Hepatocyte (in vitro differentiated cells): ENCODE data around the gene TMEM255B. TPM values are rescaled to one million over a fixed set of nuclear protein-coding genes. Genes with fewer than 3 reads are reported as not detected.
"Not testable (repeated sequence)": the region's sequence is repeated elsewhere in the genome, so short reads cannot be mapped to it uniquely, and the experiment has no call there.

Source experiments
- DNase-seq: peaks from one replicate; pipeline ENCODE4 v3.0.0-alpha.2; 2016; ENCODE audit warnings: low spot score
- H2AFZ ChIP-seq: fragments of 200-600 bp; sonication (generic); 2 replicates; pipeline ENCODE4 v1.6.0; 2016; ENCODE audit warnings: antibody characterized with exemption, mild to moderate bottlenecking
- H3K27ac ChIP-seq: fragments of 200-600 bp; sonication (generic); 2 replicates; pipeline ENCODE4 v1.5.1; 2016; ENCODE audit warnings: mild to moderate bottlenecking
- H3K27me3 ChIP-seq: fragments of 200-600 bp; sonication (generic); 2 replicates; pipeline ENCODE4 v1.6.1; 2016
- H3K36me3 ChIP-seq: fragments of 200-600 bp; sonication (generic); replicated peaks from 2 replicates; pipeline ENCODE4 v1.5.1; 2016; ENCODE audit warnings: low read depth; ENCODE audit not compliant: insufficient read depth
- H3K4me1 ChIP-seq: fragments of 200-600 bp; sonication (generic); 2 replicates; pipeline ENCODE4 v1.5.1; 2016; ENCODE audit warnings: mild to moderate bottlenecking, moderate library complexity; ENCODE audit not compliant: insufficient read depth
- H3K4me2 ChIP-seq: fragments of 200-600 bp; sonication (generic); 2 replicates; pipeline ENCODE4 v1.6.0; 2016
- H3K4me3 ChIP-seq: fragments of 200-600 bp; sonication (generic); 2 replicates; pipeline ENCODE4 v1.5.1; 2016; ENCODE audit warnings: mild to moderate bottlenecking
- H3K79me2 ChIP-seq: fragments of 200-600 bp; sonication (generic); 2 replicates; pipeline ENCODE4 v1.6.0; 2017; ENCODE audit warnings: mild to moderate bottlenecking
- H3K9me2 ChIP-seq: fragments of 200-600 bp; sonication (generic); replicated peaks from 2 replicates; pipeline ENCODE4 v1.6.0; 2017; ENCODE audit warnings: mild to moderate bottlenecking; ENCODE audit not compliant: insufficient read depth
- H3K9me3 ChIP-seq: fragments of 200-600 bp; sonication (generic); 2 replicates; pipeline ENCODE4 v1.5.1; 2016; ENCODE audit warnings: low read depth, mild to moderate bottlenecking
- H4K20me1 ChIP-seq: fragments of 200-600 bp; sonication (generic); 2 replicates; pipeline ENCODE4 v1.6.0; 2016; ENCODE audit warnings: mild to moderate bottlenecking; ENCODE audit not compliant: insufficient read depth, poor library complexity, severe bottlenecking
- CTCF ChIP-seq: fragments of 200-600 bp; sonication (generic); IDR thresholded peaks from 2 replicates; pipeline ENCODE4 v1.5.1; 2016; ENCODE audit warnings: antibody characterized with exemption, mild to moderate bottlenecking; ENCODE audit not compliant: poor library complexity
- EZH2 ChIP-seq: fragments of 200-600 bp; sonication (generic); IDR thresholded peaks from 2 replicates; pipeline ENCODE4 v1.6.1; 2016; ENCODE audit warnings: antibody characterized with exemption, mild to moderate bottlenecking, borderline replicate concordance
- EZH2phosphoT487 ChIP-seq: fragments of 200-600 bp; sonication (generic); IDR thresholded peaks from one replicate; pipeline ENCODE4 v1.6.1; 2018; ENCODE audit warnings: antibody characterized with exemption, mild to moderate bottlenecking, low read depth, moderate library complexity; ENCODE audit not compliant: unreplicated experiment, severe bottlenecking
- WGBS: methylation state at CpG from one replicate; pipeline ENCODE4 v1.1.6; 2016; ENCODE audit warnings: low lambda C conversion rate; ENCODE audit errors: missing lambda C conversion rate; 5-methylcytosine and 5-hydroxymethylcytosine counted together
- polyA plus RNA-seq: library from polyadenylated mRNA; unstranded; fragments of >200 nt; fragmentation: Nextera tagmentation; extraction: Ambion mirVana; gene quantifications from 2 replicates; pipeline ENCODE4 v1.2.1, GENCODE V29; 2016
- total RNA-seq: library from RNA; depleted of rRNA; stranded (reverse); fragments of >200 nt; gene quantifications from 2 replicates; pipeline ENCODE4 v1.2.3, GENCODE V29; 2014

The TMEM255B gene
- total and polyA plus RNA-seq, 2 experiments from 2014 or later, result 0.10 to 4.0 TPM

- no peaks in the 10 kb centered on the region for H3K9me3 ChIP-seq
- DNase-seq, result no peak
- TF ChIP-seq CTCF (no peak), EZH2phosphoT487 (no peak), EZH2 (no peak)
- H3K9me2 ChIP-seq, result no peaks in the 10 kb centered on the region
- H2AFZ ChIP-seq, result no peak overlapping the region
- H3K79me2 ChIP-seq, result no peaks in the 10 kb centered on the region
- H4K20me1 ChIP-seq, result no peaks in the 10 kb centered on the region
- H3K4me1 ChIP-seq, result peaks cover 9% of the 10 kb centered on the region
- no peaks in the 10 kb centered on the region for H3K27me3 ChIP-seq
- no peaks in the 10 kb centered on the region for H3K36me3 ChIP-seq
- H3K27ac ChIP-seq, result no peak overlapping the region
- 97% methylated on average over 20 of the region's 23 CpGs for WGBS
- H3K4me3 ChIP-seq, result no peak overlapping the region
- H3K4me2 ChIP-seq, result no peak overlapping the region
These were observed 73.6 kb downstream of the TMEM255B start for GRCh38 chr13:113832631-113833030.

GRCh38 chr13:113833111-113833830 is 74.2 kb downstream of the TMEM255B start:
- 94% methylated on average over 25 of the region's 25 CpGs for WGBS
- H3K36me3 ChIP-seq, result no peaks in the 10 kb centered on the region

GRCh38 chr13:113834006-113834405 is 75.0 kb downstream of the TMEM255B start:
- not testable (repeated sequence) for H4K20me1 ChIP-seq, H3K4me3 ChIP-seq, H3K27ac ChIP-seq, H3K36me3 ChIP-seq, H3K9me3 ChIP-seq, H2AFZ ChIP-seq, H3K79me2 ChIP-seq, H3K4me2 ChIP-seq, DNase-seq, H3K9me2 ChIP-seq, H3K27me3 ChIP-seq
- peaks cover 21% of the 10 kb centered on the region for H3K4me1 ChIP-seq
- WGBS, result 95% methylated on average over 17 of the region's 17 CpGs

More at GRCh38 chr13:113833111-113833830, 74.2 kb downstream of the TMEM255B start:
- Histone ChIP-seq H2AFZ (no peak overlapping the region), H3K4me3 (no peak overlapping the region), H3K79me2 (no peaks in the 10 kb centered on the region), H3K27me3 (no peaks in the 10 kb centered on the region), H3K9me3 (no peaks in the 10 kb centered on the region), H3K4me2 (no peak overlapping the region), H3K27ac (no peak overlapping the region), H3K4me1 (peaks cover 16% of the 10 kb centered on the region), H3K9me2 (no peaks in the 10 kb centered on the region), H4K20me1 (no peaks in the 10 kb centered on the region)
- TF ChIP-seq CTCF, result no peak
- TF ChIP-seq EZH2phosphoT487, result no peak
- TF ChIP-seq EZH2, result no peak
- DNase-seq, result no peak

DNA sequence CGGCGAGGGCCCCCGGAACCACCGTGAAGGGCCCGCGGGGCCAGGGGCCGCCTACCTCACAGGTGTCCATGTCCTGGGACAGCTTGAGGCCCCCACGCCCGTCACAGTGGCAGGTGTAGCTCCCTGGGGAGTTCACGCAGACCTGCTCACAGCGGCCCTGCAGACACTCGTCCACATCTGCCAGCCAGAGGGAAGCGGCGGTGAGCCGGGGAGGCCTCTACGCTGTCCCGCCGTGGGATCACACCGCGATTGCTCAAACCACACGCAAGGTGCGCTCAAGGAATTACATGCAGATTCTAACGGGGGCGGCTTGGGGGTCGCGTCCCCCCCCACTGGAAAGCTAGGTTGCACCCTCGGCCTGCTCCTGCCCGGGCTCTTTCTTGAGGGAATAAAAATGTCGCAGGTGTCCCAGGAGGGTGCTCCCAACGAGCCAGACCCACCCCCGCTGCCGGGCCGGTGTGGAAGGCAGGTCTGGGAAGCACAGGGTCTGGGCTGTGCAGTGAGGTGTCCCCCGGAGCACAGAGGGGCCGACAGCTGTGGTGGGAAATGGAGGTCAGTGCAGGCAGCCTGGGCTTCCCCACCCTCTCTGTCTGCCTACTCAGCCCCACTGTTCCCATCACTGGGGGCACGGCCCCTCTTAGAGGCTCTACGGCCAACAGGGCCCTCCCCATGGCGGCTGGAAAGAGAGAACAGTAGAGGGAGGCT is 75.6 kb downstream of the TMEM255B start:
- Histone ChIP-seq H3K4me2 (no peak overlapping the region), H3K4me1 (peaks cover 23% of the 10 kb centered on the region), H3K4me3 (no peak overlapping the region), H4K20me1 (no peaks in the 10 kb centered on the region), H3K79me2 (no peaks in the 10 kb centered on the region), H3K36me3 (no peaks in the 10 kb centered on the region), H3K9me3 (no peaks in the 10 kb centered on the region), H3K27ac (no peak overlapping the region), H3K27me3 (no peaks in the 10 kb centered on the region), H3K9me2 (no peaks in the 10 kb centered on the region), H2AFZ (no peak overlapping the region)
- WGBS, result 98% methylated on average over 37 of the region's 38 CpGs
- no peak for DNase-seq
- no peak for TF ChIP-seq CTCF
